Gastrocnemius medialis (tissue), 4 donors: ENCODE data around the gene CACNA1C. TPM values are rescaled to one million over a fixed set of nuclear protein-coding genes. Genes with fewer than 3 reads are reported as not detected.

Experiments
- ATAC-seq, 2 donors: fragments of 150-250 bp; one replicate each; pipeline ENCODE4 v1.9.1; 2016
- DNase-seq, 2 donors: peaks; one replicate each; pipeline ENCODE4 v3.0.0-alpha.2; 2019
- H3K27ac ChIP-seq, 4 donors: fragments of 200-600 bp; sonication (generic); 1 replicate in 1 of 4; 2 replicates in 3 of 4; pipeline ENCODE4 v1.5.1; 2016 to 2018; ENCODE audit warnings: mild to moderate bottlenecking in 2 of 4, moderate library complexity in 1 of 4
- H3K27me3 ChIP-seq, 3 donors: fragments of 200-600 bp; sonication (generic) in 2 of 3; 1 replicate in 1 of 3; 2 replicates in 2 of 3; pipeline versions ENCODE4 v1.5.1 to v1.6.0; 2016 to 2019; ENCODE audit warnings: mild to moderate bottlenecking in 1 of 3, moderate library complexity in 1 of 3
- H3K36me3 ChIP-seq, 2 donors: fragments of 200-600 bp; sonication (generic) in 1 of 2; one replicate each; pipeline ENCODE4 v1.5.1; 2017 to 2018
- H3K4me1 ChIP-seq, 2 donors: fragments of 200-600 bp; sonication (generic) in 1 of 2; one replicate each; pipeline ENCODE4 v1.5.1; 2016 to 2017; ENCODE audit warnings: mild to moderate bottlenecking in 2 of 2
- H3K4me3 ChIP-seq, 4 donors: fragments of 200-600 bp; sonication (generic) in 3 of 4; 1 replicate in 1 of 4; 2 replicates in 3 of 4; pipeline ENCODE4 v1.5.1; 2016 to 2019; ENCODE audit warnings: mild to moderate bottlenecking in 2 of 4
- H3K9me3 ChIP-seq, 3 donors: fragments of 200-600 bp; sonication (generic) in 2 of 3; 1 replicate in 1 of 3; 2 replicates in 2 of 3; pipeline ENCODE4 v1.5.1; 2016 to 2019
- CTCF ChIP-seq, 5 experiments: fragments of 450-650 bp in 3 of 5; fragments of 200-600 bp in 2 of 5; sonication (generic) in 2 of 5; IDR thresholded peaks in 4 of 5; conservative IDR thresholded peaks in 1 of 5; 1 replicate in 4 of 5; 2 replicates in 1 of 5; pipeline ENCODE4 v1.5.1; 2016 to 2019; ENCODE audit warnings: antibody characterized with exemption in 5 of 5, mild to moderate bottlenecking in 3 of 5, moderate library complexity in 3 of 5
- POLR2A ChIP-seq, 2 donors: fragments of 450-650 bp; IDR thresholded peaks; one replicate each; pipeline ENCODE4 v1.6.1; 2017; ENCODE audit warnings: antibody characterized with exemption in 2 of 2, mild to moderate bottlenecking in 2 of 2, moderate library complexity in 2 of 2
- in situ Hi-C, 4 donors: fragments of 200-750 bp; cut with MboI; loops; one replicate each; pipeline versions ENCODE4 v1.15.0 to v1.8.0; 2017; ENCODE audit warnings: low sequenced_read_pairs in 4 of 4
- intact Hi-C: fragments of 100-400 bp; cut with DNase I; formaldehyde crosslinking; loops from one replicate; pipeline ENCODE4 v1.15.1; 2023; ENCODE audit warnings: low total_unique reads
- total RNA-seq, 4 donors: library from RNA; depleted of rRNA; stranded (reverse); fragments of >200 nt; gene quantifications; one replicate each; pipeline versions ENCODE4 v1.1.0 to v1.2.3, GENCODE V29; 2016

Gene CACNA1C
- total RNA-seq, 4 donors from 2014 or later: 0.80 to 1.8 (median 0.91) TPM

DNA sequence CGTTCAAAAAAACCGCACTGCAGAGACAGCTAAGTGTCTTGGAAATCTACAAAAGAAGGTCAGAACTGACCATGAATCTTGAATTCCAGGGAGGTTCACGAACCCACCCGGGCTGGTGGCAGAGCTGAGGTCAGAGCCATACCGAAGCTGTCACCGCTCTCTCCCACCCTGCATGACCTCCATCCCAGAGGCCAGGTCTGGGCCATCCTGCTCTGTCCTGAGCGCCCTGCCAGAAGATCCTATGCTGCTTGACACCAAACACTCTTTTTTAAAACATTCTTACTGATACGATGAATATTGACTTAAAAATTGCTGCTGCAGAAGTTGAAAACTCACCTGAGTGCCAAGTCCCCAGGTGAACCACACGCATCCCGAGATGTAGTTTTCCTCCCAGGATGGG, 412.9 kb downstream of the CACNA1C start:
- Histone ChIP-seq H3K9me3 (no peaks in the 10 kb centered on the region), H3K4me1 (no peaks in the 10 kb centered on the region), H3K27ac (no peak overlapping the region), H3K4me3 (no peak overlapping the region), H3K27me3 (no peaks in the 10 kb centered on the region), H3K36me3 (no peaks in the 10 kb centered on the region)
- ATAC-seq (no peak), DNase-seq (no peak)
- intact Hi-C loops: no loop called here
- TF ChIP-seq CTCF (IDR thresholded peaks at IDR 0.05 in 4 of 5, conservative IDR thresholded peaks at IDR 0.05 in 1 of 5): no peak
- no peak for TF ChIP-seq POLR2A (IDR thresholded peaks at IDR 0.05)
- in situ Hi-C loops: no loop called here

DNA sequence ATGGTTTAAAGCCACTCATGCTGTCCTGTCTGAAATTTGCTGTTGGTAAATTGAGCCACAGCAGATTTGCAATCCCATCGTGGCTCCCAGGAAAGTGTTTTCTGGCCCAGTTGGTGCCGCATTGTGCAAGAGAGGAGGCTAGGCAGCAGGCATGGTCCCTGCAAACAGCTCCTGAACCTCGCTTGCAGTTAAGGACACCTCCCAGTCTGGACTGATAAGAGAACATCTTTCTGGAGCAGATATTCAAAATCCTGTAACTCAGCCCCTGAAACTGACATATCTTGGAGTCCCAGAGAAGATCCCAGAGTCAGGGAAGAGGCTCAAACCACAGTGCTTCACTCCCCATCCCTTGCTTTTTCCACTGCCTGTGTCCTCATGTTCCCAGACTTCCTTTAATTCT, 413.4 kb downstream of the CACNA1C start:
- no peaks in the 10 kb centered on the region for H3K9me3 ChIP-seq
- no peaks in the 10 kb centered on the region for H3K36me3 ChIP-seq
- DNase-seq (no peak), ATAC-seq (no peak)
- no peaks in the 10 kb centered on the region for H3K4me1 ChIP-seq
- no peaks in the 10 kb centered on the region for H3K27me3 ChIP-seq
- in situ Hi-C loops: no loop called here
- no peak overlapping the region for H3K27ac ChIP-seq
- intact Hi-C loops: no loop called here
- TF ChIP-seq POLR2A (IDR thresholded peaks at IDR 0.05) (no peak), CTCF (IDR thresholded peaks at IDR 0.05 in 4 of 5, conservative IDR thresholded peaks at IDR 0.05 in 1 of 5) (no peak)
- no peak overlapping the region for H3K4me3 ChIP-seq

DNA sequence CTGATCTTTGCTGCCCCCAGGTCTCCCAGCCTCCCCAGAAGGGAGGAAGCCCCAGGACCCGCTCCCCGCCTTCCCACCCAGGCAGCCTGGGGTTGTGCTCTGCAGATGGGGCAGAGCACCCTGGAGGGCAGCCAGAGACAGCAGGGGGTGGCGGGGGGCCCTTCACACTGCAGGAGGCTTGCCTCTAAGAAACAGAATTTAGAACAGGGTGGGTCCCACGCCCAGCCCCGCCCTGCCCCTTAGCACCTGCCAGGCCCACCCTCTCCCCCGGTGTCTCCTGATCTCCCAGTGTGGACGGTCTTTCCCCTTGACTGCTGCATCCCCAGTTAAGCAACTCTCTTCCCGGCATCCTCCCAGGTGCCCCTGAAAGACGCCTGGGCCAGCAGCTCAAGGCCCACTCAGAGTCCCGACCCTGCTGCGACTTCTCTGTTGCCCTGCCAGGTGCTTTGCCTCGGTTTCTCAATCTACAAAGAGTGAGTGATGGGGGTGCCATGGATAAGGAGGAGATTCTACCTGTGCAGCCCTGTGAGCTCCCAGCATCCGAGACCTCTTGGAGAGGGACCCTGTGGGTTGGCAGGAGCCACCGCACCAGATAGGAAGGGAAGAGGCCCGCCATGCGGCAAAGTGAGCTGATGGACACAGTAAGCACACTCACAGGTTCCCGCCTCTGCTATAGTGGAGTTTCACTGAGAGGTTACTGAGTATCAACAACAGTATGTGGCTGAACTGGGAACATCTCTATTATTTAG, 414.8 kb downstream of the CACNA1C start:
- in situ Hi-C loops: no loop called here
- Histone ChIP-seq H3K4me3 (no peak overlapping the region), H3K4me1 (no peaks in the 10 kb centered on the region), H3K27me3 (no peaks in the 10 kb centered on the region), H3K27ac (no peak overlapping the region), H3K36me3 (no peaks in the 10 kb centered on the region), H3K9me3 (no peaks in the 10 kb centered on the region)
- intact Hi-C loops: no loop called here
- TF ChIP-seq POLR2A (IDR thresholded peaks at IDR 0.05): no peak
- TF ChIP-seq CTCF (IDR thresholded peaks at IDR 0.05 in 4 of 5, conservative IDR thresholded peaks at IDR 0.05 in 1 of 5): no peak
- no peak for DNase-seq
- ATAC-seq: no peak

DNA sequence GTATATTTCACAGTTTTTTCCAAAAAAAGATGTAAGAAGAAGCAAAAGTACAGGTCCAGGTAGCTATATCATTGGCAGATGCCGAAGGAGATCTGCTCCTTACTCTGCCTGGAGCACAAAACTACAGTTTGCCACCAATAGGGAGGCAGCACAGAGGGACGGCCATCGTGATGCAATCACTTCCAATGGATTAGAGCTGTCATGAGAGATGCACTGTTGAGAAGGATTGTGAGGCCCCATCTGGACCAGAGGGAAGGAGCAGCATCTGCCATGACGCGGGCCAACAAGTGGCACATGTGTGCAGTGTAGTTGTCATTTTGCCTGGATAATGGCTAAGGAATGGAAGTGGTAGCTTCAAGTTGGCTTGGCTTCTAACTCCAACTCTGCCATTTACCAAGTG, 423.2 kb downstream of the CACNA1C start:
- H3K36me3 ChIP-seq: no peaks in the 10 kb centered on the region
- ATAC-seq: no peak
- intact Hi-C loops: no loop called here
- H3K4me3 ChIP-seq: no peak overlapping the region
- no peaks in the 10 kb centered on the region for H3K27me3 ChIP-seq
- no peak for TF ChIP-seq POLR2A (IDR thresholded peaks at IDR 0.05)
- TF ChIP-seq CTCF (IDR thresholded peaks at IDR 0.05 in 4 of 5, conservative IDR thresholded peaks at IDR 0.05 in 1 of 5): no peak
- in situ Hi-C loops: no loop called here
- no peaks in the 10 kb centered on the region for H3K9me3 ChIP-seq
- DNase-seq: no peak
- no peak overlapping the region for H3K27ac ChIP-seq
- H3K4me1 ChIP-seq: no peaks in the 10 kb centered on the region
